Mucosa of descending colon (tissue), 3 donors: ENCODE results near the gene SLC13A5. TPM values are rescaled to one million over a fixed set of nuclear protein-coding genes. Genes with fewer than 3 reads are reported as not detected.
"Not testable (repeated sequence)": the region's sequence is repeated elsewhere in the genome, so short reads cannot be mapped to it uniquely, and the experiment has no call there.

ENCODE experiments used
- ATAC-seq: fragments of 200-7000 bp; cut with Tn5 transposase; one replicate; pipeline ENCODE4 v1.9.1; 2020; ENCODE audit warnings: mild to moderate bottlenecking, moderate library complexity
- DNase-seq, 3 donors: peaks; one replicate each; pipeline ENCODE4 v3.0.0-alpha.2; 2020
- H3K36me3 ChIP-seq: fragments of 200-600 bp; one replicate; pipeline ENCODE4 v1.8.0; 2021; ENCODE audit warnings: low read depth, mild to moderate bottlenecking
- H3K4me1 ChIP-seq: fragments of 200-600 bp; one replicate; pipeline ENCODE4 v1.8.0; 2021; ENCODE audit warnings: low read depth, mild to moderate bottlenecking
- H3K4me3 ChIP-seq: fragments of 200-600 bp; one replicate; pipeline ENCODE4 v1.8.0; 2021; ENCODE audit warnings: mild to moderate bottlenecking
- H3K9me3 ChIP-seq: fragments of 200-600 bp; one replicate; pipeline ENCODE4 v1.8.0; 2021; ENCODE audit warnings: mild to moderate bottlenecking
- CTCF ChIP-seq: fragments of 200-600 bp; IDR thresholded peaks from one replicate; pipeline ENCODE4 v1.8.0; 2022; ENCODE audit warnings: antibody characterized with exemption, mild to moderate bottlenecking
- intact Hi-C, 2 donors: fragments of 100-400 bp; cut with DNase I in 1 of 2; cut with micrococcal nuclease in 1 of 2; formaldehyde crosslinking; loops; one replicate each; pipeline versions ENCODE4 v1.11.0 to v1.11.1; 2022; cut with DNase I, micrococcal nuclease
- total RNA-seq, 3 donors: library from RNA; stranded (reverse); fragmentation: NEBNext Ultra II Directional in 2 of 3; extraction: Animal tissue kit (Norgen Biotek cat#: 25700) in 2 of 3; gene quantifications; one replicate each; pipeline versions ENCODE4 v1.2.1 to v1.2.4, GENCODE V29; 2021 to 2023
- donor health status: DM: no; HTN: no; CAD: no; lungs with moderate emphysema.
- donor health status: DM: no; HTN: no; CAD: no.
- donor health status: DM: no; HTN: yes; CAD: no.

The SLC13A5 gene
- total RNA-seq, 3 donors from 2014 or later: not detected

GRCh38 chr17:6657633-6658287 lies 55.4 kb downstream of the SLC13A5 start:
- Histone ChIP-seq H3K4me3 (no peak overlapping the region), H3K36me3 (no peaks in the 10 kb centered on the region), H3K9me3 (no peaks in the 10 kb centered on the region), H3K4me1 (peaks cover 4% of the 10 kb centered on the region)
- TF ChIP-seq CTCF: no peak
- ATAC-seq (no peak), DNase-seq (no peak)
- intact Hi-C loops: no loop called here

DNA sequence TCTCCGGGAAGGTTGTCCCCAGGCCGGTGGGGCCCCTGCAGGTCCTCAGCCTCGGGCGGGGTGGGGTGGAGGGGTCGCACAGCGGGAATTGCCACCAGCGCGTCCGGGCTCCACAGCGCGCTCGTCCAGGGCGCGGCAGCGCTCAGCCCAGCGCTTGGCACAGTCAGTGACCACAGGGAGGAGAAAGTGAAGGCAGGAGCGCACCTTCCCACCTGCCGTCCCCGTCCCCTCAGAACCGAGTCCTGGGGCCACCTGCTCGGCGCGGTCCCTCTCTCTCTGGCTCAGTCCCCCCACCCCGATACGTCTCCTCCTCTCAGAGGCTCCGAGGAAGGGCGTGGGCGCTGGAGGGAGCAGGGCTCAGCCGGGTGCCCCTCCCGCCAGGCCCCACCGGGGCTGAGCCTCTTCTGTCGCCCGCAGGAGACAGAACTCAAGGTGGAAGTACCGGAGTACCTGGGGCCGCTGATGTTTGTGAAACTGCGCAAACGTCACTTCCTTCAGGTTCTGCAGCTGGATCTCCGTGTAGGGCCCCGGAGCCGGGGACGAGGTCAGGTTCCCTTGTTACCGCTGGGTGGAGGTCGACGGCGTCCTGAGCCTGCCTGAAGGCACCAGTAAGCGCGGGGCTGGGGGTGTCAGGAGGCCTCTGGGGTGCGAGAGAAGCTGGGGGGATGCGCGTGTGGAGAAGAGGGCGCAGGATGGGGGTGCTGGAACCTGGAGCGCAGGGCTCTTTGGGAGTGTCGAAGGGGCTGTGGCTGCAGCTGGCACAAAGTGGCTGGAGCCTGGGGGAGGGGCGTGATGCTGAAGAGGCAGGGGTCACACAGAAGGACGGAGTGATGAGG lies 56.2 kb downstream of the SLC13A5 start:
- H3K9me3 ChIP-seq, H3K36me3 ChIP-seq, H3K4me3 ChIP-seq, H3K4me1 ChIP-seq, intact Hi-C loops: not testable (repeated sequence)
- DNase-seq (peak in 1 of 3 donors; percentile 71), ATAC-seq (peak; percentile 56)

- DNase-seq, ATAC-seq, H3K9me3 ChIP-seq, intact Hi-C loops, H3K4me1 ChIP-seq, H3K36me3 ChIP-seq, H3K4me3 ChIP-seq: not testable (repeated sequence)
Observed at GRCh38 chr17:6655732-6656361, 57.3 kb downstream of the SLC13A5 start.

- Histone ChIP-seq H3K4me1 (peaks cover 11% of the 10 kb centered on the region), H3K4me3 (no peak overlapping the region), H3K9me3 (no peaks in the 10 kb centered on the region), H3K36me3 (no peaks in the 10 kb centered on the region)
- DNase-seq (peak in 2 of 3 donors; percentile 50 to 69), ATAC-seq (peak; percentile 17)
- intact Hi-C loops: no loop called here
- no peak for TF ChIP-seq CTCF
Observed at GRCh38 chr17:6654841-6655731, 58.1 kb downstream of the SLC13A5 start.

- Histone ChIP-seq H3K4me3 (peak overlapping the region; percentile 56), H3K9me3 (no peaks in the 10 kb centered on the region), H3K4me1 (peaks cover 21% of the 10 kb centered on the region), H3K36me3 (no peaks in the 10 kb centered on the region)
- TF ChIP-seq CTCF: no peak
- peak; percentile 49 for ATAC-seq
- peak; percentile 68 to 84 (median 76) for DNase-seq
- intact Hi-C loops: no loop called here
Observed at GRCh38 chr17:6651919-6652452, 61.2 kb downstream of the SLC13A5 start.

- Histone ChIP-seq H3K9me3 (no peaks in the 10 kb centered on the region), H3K4me3 (peak within 1 kb of the TSS; percentile 56), H3K4me1 (peaks cover 21% of the 10 kb centered on the region), H3K36me3 (no peaks in the 10 kb centered on the region)
- TF ChIP-seq CTCF: no peak
- ATAC-seq (peak; percentile 97), DNase-seq (peak; percentile 97 to 99 (median 97))
- intact Hi-C loops: no loop called here
Observed at GRCh38 chr17:6651354-6651918, 61.7 kb downstream of the SLC13A5 start, which contains the start of the genes C17orf100 and MED31. TSS of gene C17orf100 (plus strand) at chr17:6651762. CDS start at chr17:6651914, 152 bp downstream. TSS of gene MED31 (minus strand) at chr17:6651605. CDS start at chr17:6651528, 77 bp downstream.
